NCI-H2029 treated with DMSO at 0.1 percent for 48 hours (cell line): Measurements from ENCODE around the gene KCNC4.
A peak's percentile ranks its signal among the peaks of the same experiment; 100 is the strongest.

Experiments
- DNase-seq: peaks from one replicate; lab custom pipeline; 2025; lab: John Stamatoyannopoulos, UW

Gene KCNC4

DNA sequence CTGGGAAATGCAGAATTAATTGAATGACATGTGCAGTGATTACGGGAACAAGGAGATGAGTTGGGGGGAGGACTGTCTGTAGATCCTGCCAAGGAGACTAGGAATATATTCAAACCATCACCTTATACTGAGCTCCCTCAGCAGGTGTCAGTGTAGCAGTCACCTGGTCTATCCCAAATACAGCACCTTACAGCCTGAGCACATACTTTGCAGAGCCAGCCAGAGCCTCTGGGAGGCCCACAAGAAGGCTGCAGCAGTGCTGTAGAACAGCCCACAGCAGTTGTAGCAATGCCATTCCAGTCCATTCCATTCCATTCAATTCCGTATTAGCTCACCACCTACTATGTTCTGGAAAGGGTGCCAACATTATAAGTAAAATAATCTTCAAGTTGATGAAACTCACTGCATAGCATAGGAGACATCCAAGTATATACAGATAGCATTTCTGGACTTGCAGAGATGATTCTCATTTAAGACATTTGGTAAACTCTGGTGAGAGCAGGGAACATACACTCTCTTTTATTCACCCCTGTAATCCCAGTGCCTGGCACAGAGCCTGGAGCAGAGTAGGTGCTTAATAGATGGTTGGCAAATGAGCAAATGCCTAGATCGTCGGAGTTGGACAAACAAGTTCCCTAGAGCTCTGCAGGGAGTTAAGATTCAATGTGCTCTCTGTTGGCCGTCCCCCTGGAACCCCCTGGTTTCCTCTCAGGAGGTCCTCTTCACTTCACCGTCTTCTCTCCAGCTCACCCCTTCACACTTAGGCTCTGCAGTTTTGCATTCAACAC lies 44.7 kb downstream of the KCNC4 start:
- DNase-seq, result no peak

DNA sequence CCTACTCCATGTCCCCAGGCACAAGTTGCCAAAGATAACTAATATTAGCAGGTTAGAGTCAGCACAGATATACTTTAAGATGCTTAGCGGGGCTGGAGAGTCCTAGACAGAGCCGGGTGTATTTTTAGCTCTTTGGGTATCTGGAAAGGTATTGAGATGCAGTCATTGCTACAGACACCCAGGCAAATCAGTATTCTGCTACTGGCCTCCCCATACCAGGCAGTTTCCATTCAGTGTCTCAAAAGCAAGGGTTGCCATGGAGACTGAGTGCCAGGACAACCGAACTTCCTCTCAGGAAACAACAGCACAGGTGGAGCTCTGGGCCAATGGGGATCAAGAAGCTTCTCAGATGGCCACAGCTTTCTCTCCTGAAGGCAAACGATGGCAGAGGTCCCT lies 45.3 kb downstream of the KCNC4 start:
- peak; percentile 4 for DNase-seq

DNA sequence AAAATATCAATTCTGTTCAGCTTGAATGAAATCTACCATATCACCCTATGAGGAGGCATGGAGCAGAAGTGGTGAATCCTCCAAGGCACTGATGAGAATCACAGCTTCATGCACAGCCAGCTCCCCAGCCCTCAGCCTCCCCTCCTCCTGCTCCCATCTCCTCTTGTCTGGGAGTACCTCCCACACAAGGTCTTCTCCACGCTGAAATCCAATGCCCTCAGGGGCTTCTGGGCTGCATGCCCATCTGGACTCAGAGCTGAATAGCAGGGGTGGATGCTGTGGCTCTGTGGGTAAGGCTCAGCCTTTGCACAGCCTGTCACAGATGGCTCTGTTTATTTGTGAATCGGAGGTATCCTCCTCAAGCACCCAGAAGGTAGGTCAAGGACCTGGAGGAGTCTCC lies 48.6 kb downstream of the KCNC4 start:
- DNase-seq, result peak; percentile 12

DNA sequence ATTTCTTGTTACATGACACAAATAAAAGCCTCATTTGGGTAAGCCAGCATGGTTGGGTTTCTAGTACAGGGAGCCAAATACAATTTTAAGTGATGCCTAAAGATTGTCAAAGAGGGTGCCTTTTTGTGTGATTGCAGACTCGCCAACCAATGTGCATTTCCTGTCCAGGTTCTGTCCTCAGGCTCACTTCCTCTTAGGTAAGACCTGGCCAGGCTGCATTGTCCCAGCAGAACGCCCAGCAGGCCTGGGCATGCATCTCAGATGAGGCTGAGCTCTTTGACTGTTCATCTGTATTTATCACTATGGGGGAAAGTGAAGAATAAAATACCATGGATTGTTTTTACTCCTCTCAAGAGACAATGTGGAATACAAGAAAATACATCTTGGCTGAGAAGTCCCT lies 49.7 kb downstream of the KCNC4 start:
- no peak for DNase-seq
